Measurements from ENCODE around the gene SLC25A34. TPM values are rescaled to one million over a fixed set of nuclear protein-coding genes. Genes with fewer than 3 reads are reported as not detected.
"Not testable (repeated sequence)": the region's sequence is repeated elsewhere in the genome, so short reads cannot be mapped to it uniquely, and the experiment has no call there.

The SLC25A34 gene
- total RNA-seq, 3 donors from 2014 or later (not counting 1 experiment from before 2014, with no cell fraction given) = 0.73 to 1.8 (median 1.6) TPM

- Mint-ChIP-seq H3K27me3 (ENCODE audit: low read depth in 2 of 2) (no peaks in the 10 kb centered on the region), H3K27ac (peak overlapping the region; percentile 72 to 90), H3K9me3 (no peaks in the 10 kb centered on the region), H3K4me3 (peak overlapping the region; percentile 76), H3K4me1 (peaks cover 16 to 39% of the 10 kb centered on the region in 2 donors), H3K36me3 (no peaks in the 10 kb centered on the region)
- no peak for TF ChIP-seq CTCF (IDR thresholded peaks at IDR 0.05)
- intact Hi-C loops (cut with micrococcal nuclease) = no loop called here
- no peaks in the 10 kb centered on the region for H3K36me3 ChIP-seq (ENCODE audit: control insufficient read depth, insufficient read depth, low read length)
- H3K4me3 ChIP-seq (ENCODE audit: low read length) = peak overlapping the region; percentile 9
- DNase-seq = peak in 1 of 2 donors; percentile 76
- H3K27ac ChIP-seq (ENCODE audit: low read length) = peak overlapping the region; percentile 33
- H3K9me3 ChIP-seq (ENCODE audit: control insufficient read depth, insufficient read depth, low read length) = no peaks in the 10 kb centered on the region
- no peaks in the 10 kb centered on the region for H3K27me3 ChIP-seq (ENCODE audit: control insufficient read depth, insufficient read depth, low read length)
- WGBS (ENCODE audit: insufficient coverage) = 8% methylated on average over 10 of the region's 10 CpGs
- peaks cover 21% of the 10 kb centered on the region for H3K4me1 ChIP-seq (ENCODE audit: control insufficient read depth, insufficient read depth, low read length)
- ATAC-seq = peak; percentile 72 to 76 (median 73)
Observed at GRCh38 chr1:15696956-15697521, 39.0 kb upstream of the SLC25A34 start.

GRCh38 chr1:15698201-15698600 is 37.9 kb upstream of the SLC25A34 start:
- Histone ChIP-seq H3K9me3 (ENCODE audit: control insufficient read depth, insufficient read depth, low read length) (no peaks in the 10 kb centered on the region), H3K27me3 (ENCODE audit: control insufficient read depth, insufficient read depth, low read length) (no peaks in the 10 kb centered on the region), H3K4me1 (ENCODE audit: control insufficient read depth, insufficient read depth, low read length) (peaks cover 21% of the 10 kb centered on the region), H3K27ac (ENCODE audit: low read length) (peak overlapping the region; percentile 20), H3K36me3 (ENCODE audit: control insufficient read depth, insufficient read depth, low read length) (no peaks in the 10 kb centered on the region), H3K4me3 (ENCODE audit: low read length) (no peak overlapping the region)
- Mint-ChIP-seq H3K27ac (no peak overlapping the region), H3K4me3 (no peak overlapping the region), H3K27me3 (ENCODE audit: low read depth in 2 of 2) (no peaks in the 10 kb centered on the region), H3K4me1 (peaks cover 14 to 39% of the 10 kb centered on the region in 2 donors), H3K9me3 (no peaks in the 10 kb centered on the region), H3K36me3 (no peaks in the 10 kb centered on the region)
- no peak for ATAC-seq
- no peak for TF ChIP-seq CTCF (IDR thresholded peaks at IDR 0.05)
- 95% methylated on average over 2 of the region's 2 CpGs for WGBS (ENCODE audit: insufficient coverage)
- intact Hi-C loops (cut with micrococcal nuclease) = no loop called here
- DNase-seq = no peak

- DNase-seq; H3K9me3 Mint-ChIP-seq; H3K36me3 Mint-ChIP-seq; intact Hi-C loops (cut with micrococcal nuclease); H3K4me3 ChIP-seq (ENCODE audit: low read length); H3K27ac ChIP-seq (ENCODE audit: low read length); H3K27me3 Mint-ChIP-seq (ENCODE audit: low read depth in 2 of 2); H3K36me3 ChIP-seq (ENCODE audit: control insufficient read depth, insufficient read depth, low read length); H3K4me3 Mint-ChIP-seq; H3K9me3 ChIP-seq (ENCODE audit: control insufficient read depth, insufficient read depth, low read length); H3K27me3 ChIP-seq (ENCODE audit: control insufficient read depth, insufficient read depth, low read length); ATAC-seq; H3K27ac Mint-ChIP-seq: not testable (repeated sequence)
- H3K4me1 Mint-ChIP-seq = peaks cover 19 to 46% of the 10 kb centered on the region in 2 donors
- 92% methylated on average over 3 of the region's 4 CpGs for WGBS (ENCODE audit: insufficient coverage)
- H3K4me1 ChIP-seq (ENCODE audit: control insufficient read depth, insufficient read depth, low read length) = peaks cover 21% of the 10 kb centered on the region
Observed at GRCh38 chr1:15699321-15699720, 36.7 kb upstream of the SLC25A34 start.

GRCh38 chr1:15700508-15700907 is 35.5 kb upstream of the SLC25A34 start:
- no peak for DNase-seq
- Histone ChIP-seq H3K36me3 (ENCODE audit: control insufficient read depth, insufficient read depth, low read length) (no peaks in the 10 kb centered on the region), H3K4me1 (ENCODE audit: control insufficient read depth, insufficient read depth, low read length) (peaks cover 21% of the 10 kb centered on the region), H3K4me3 (ENCODE audit: low read length) (no peak overlapping the region), H3K27ac (ENCODE audit: low read length) (no peak overlapping the region), H3K9me3 (ENCODE audit: control insufficient read depth, insufficient read depth, low read length) (no peaks in the 10 kb centered on the region), H3K27me3 (ENCODE audit: control insufficient read depth, insufficient read depth, low read length) (no peaks in the 10 kb centered on the region)
- intact Hi-C loops (cut with micrococcal nuclease) = no loop called here
- no peak for ATAC-seq
- Mint-ChIP-seq H3K36me3 (no peaks in the 10 kb centered on the region), H3K4me1 (peaks cover 19 to 43% of the 10 kb centered on the region in 2 donors), H3K9me3 (no peaks in the 10 kb centered on the region), H3K4me3 (no peak overlapping the region), H3K27ac (peak overlapping the region in 1 of 2 donors; percentile 42), H3K27me3 (ENCODE audit: low read depth in 2 of 2) (no peaks in the 10 kb centered on the region)
- 96% methylated on average over 6 of the region's 6 CpGs for WGBS (ENCODE audit: insufficient coverage)
- no peak for TF ChIP-seq CTCF (IDR thresholded peaks at IDR 0.05)
